DMS 273 (cell line): Measurements from ENCODE around the gene DNAH10.

ENCODE experiments used
- DNase-seq: peaks from one replicate; lab custom pipeline; 2025; ENCODE audit not compliant: unreplicated experiment; lab: John Stamatoyannopoulos, UW

DNAH10 gene

GRCh38 chr12:123929946-123930583 lies 168.0 kb downstream of the DNAH10 start:
- DNase-seq: no peak

DNA sequence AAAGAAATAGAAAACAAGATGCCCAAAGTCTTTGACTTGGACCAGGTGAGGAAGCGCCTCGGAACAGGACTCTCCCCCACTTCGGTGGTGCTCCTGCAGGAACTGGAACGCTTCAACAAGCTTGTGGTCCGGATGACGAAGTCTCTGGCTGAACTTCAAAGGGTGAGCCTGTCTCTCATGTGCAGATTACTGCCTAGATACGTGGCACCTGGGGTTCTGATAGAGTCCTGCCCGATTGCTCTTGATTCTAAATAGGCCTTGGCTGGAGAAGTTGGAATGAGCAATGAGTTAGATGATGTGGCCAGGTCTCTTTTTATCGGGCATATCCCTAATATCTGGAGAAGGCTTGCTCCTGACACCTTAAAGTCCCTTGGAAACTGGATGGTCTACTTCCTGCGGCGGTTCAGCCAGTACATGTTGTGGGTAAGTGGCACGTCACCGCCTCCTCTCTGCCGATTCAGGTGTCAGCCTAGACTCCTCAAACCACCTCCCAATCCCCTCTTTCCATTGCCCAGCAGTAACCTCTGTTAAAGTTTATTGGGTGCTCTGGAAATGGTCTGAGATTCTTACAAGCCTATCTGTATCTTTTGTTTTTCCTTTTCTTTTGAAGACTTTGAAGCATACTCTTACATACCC lies 169.7 kb downstream of the DNAH10 start:
- DNase-seq: no peak

DNA sequence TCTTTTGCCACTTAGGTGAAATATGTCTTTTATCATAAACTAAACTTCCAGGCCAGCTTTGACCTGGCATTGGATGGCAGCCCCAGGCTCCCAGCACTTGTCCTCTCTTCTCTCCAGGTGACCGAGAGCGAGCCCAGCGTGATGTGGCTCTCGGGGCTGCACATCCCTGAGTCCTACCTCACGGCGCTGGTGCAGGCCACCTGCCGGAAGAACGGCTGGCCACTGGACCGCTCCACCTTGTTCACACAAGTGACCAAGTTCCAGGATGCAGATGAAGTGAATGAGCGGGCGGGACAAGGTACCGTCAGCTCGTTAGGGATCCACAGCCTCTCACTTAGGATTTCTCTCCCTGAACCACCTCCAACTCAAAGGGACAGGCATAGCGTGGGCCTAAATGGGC lies 171.1 kb downstream of the DNAH10 start:
- no peak for DNase-seq

DNA sequence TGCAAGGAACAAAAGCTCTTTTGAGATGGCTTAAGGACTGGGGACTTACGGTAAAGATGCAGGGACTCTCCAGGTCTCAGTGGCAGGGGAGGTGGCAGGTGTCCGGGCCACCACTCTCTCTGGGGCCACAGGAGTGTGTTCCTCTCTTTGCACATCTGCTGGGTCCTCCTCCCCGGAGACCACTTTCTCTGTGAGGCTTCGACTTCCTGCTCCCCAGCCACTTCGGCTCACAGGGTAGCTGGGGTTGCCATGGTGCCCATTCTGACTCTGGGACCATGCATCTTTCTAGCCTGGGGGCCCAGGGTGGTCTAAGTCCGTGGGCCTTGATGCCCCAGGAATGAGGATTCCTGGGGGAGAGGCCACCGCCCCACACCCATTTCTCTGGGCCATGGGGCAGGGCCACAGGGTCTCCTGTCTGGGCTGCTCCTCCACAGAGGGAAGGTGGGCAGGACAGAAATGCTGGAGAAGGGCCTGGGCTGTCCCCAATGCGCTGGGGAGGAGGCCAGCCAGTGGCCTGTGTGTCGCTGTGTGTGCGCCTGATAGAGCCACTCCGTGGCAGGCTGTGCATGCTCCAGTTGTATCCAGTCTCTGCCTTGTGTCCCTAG lies 172.0 kb downstream of the DNAH10 start:
- no peak for DNase-seq

DNA sequence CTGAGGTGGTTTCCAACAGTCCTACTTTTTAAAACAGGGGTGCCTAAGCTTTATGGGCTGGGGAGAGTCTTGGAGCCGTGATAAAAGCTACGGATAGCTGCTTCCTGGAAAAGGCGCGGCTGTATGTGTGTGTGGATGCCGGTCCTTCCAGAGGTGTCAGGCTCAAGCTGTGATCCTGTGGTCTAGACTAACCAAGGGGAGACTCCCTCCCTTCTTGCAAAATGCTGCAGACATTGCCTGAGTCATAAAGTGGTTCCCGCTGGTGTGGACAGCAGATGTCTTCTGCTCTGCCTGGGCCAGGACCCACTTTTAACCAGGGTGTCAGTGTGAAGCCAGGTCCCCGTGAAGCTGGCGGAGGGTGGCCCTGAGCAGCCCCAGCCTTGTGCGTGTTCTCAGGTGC lies 172.7 kb downstream of the DNAH10 start:
- DNase-seq: no peak

DNA sequence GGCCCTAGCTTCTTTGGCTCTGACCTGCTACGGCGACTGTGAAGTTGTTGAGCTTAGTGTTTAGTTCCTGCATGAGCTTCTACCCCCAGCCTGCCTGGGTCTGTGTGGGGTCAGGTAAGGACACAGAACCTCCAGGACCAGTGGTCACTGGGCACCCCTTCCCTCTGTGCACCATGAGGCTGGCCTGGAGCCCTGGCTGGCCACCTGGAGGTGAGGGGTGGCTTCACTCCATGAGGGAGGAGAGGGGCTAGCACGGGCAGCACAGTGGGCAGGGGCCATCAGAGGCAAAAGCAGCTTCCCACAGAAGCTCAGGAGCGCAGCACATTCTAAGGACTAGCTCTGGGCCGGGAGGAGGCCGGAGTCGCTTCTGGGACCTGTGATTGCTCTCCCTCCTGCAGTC lies 173.9 kb downstream of the DNAH10 start:
- DNase-seq: no peak

GRCh38 chr12:123936471-123936870 lies 174.4 kb downstream of the DNAH10 start:
- no peak for DNase-seq

DNA sequence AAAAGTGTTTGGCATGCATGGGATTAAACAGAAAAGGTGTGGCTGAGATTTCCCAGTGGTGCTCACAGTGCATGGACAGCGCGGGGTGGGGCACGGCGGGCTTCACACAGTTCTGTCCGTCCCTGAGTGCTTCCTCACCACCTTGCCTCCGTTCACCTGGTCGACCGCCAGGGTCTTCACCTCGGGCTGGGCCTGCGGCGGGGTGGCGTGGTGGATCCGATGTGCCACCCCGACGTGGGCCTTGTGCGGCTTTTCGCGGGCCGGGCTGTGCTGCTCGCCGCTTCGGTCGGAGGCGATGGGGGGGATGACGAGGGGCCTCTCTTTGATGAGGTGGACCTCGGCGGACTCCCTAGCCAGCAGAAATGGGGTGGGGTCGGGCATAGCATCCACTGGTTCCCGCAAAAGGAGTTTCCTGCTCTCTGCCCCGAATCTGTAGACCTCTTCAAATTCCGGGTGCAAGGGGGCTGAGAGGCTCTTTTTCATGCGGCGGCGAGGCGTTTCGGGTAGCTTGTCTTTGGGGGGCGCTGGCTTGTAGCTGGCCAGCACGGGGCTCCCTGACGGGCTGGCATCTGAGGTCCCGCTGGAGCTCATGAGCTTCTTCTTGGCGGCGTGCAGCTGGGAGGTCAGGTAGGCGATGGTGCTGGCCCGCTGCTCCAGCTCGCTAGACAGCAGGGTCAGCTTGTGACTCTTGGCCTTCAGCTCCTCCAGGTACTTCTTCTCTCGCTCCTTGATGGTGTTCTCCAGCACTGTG lies 175.0 kb downstream of the DNAH10 start:
- DNase-seq: no peak

- DNase-seq: no peak
These were observed 175.8 kb downstream of the DNAH10 start for GRCh38 chr12:123937707-123938591.

- DNase-seq: peak; percentile 6
These were observed 176.8 kb downstream of the DNAH10 start for GRCh38 chr12:123938679-123939480.

DNA sequence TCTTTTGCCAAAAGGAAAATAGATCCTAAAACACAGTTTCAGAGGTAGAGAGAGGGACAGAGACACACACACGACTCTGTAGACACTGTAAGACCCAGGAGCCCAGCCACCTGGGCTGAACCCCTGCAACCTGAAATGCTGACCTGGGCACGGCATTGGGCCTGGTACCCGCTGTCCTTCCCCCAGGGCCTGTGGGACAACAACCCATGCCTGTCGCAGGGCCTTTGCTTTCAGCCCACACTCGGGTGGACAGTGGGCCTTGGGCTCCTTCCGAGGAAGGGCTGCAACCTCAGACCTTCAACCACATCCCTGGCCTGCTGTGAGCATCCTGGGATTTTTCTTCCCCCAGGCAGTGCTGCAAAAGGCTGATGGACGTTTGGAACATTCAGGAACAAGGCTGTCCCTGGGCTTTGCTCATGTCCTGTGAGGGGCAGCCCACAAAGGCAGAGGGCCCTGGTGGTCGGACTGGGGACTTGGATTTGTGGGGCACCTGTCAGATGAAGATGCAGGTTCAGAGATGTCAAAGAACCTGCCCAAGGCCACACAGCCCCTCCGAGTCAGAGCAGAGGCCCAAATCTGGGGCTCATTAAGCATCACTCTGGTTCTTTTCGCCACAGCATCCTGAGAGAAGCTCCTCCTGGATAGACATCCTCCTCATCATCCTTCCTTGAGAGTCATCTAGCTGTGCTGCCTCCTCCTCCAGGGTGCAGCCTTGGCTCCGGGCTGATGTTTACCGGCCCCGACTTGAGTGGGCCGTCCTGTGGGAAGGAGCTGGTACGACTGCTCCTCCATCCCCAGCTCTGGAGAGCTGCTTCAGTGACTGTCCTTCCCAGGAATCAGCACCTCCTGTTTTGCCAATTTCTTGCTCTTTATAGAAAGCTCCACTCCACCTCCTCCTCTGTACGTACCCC lies 177.9 kb downstream of the DNAH10 start:
- DNase-seq: no peak

GRCh38 chr12:123940627-123940966 lies 178.5 kb downstream of the DNAH10 start:
- no peak for DNase-seq

- no peak for DNase-seq
These were observed 178.9 kb downstream of the DNAH10 start for GRCh38 chr12:123941000-123941399.

DNA sequence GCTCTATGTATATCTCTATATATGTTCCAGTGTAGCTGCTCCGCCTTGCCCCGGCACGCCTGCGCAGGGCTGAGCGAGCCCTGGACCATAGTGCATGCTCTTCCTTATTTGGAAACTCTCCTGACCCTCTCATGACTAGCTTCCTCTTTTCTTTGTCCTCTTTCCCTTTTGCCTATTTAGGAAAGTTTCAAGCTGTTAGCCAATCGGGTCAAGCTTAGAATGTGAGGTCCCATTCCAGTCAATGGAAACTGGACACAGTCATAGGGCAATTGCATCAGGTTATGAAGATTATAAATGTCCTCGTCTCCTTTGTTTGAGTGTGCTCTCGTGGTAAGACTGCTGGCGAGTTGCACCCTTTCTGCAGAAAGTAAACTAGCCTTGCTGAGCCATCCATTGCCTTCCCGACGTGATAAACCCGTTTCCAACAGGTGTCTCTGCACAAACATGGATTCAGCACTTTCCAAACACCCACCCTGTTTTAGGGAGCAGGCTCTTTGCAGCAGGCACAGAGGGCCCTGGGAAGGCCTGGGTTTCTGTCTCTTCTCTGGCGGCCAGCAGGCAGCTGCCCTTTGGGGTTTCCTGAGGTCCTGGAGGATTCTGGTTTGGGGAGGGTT lies 179.6 kb downstream of the DNAH10 start:
- no peak for DNase-seq

- DNase-seq: no peak
These were observed 180.1 kb downstream of the DNAH10 start for GRCh38 chr12:123942238-123942653.

GRCh38 chr12:123942911-123943648 lies 181.0 kb downstream of the DNAH10 start:
- DNase-seq: no peak

GRCh38 chr12:123943816-123944215 lies 181.7 kb downstream of the DNAH10 start:
- peak; percentile 45 for DNase-seq

DNA sequence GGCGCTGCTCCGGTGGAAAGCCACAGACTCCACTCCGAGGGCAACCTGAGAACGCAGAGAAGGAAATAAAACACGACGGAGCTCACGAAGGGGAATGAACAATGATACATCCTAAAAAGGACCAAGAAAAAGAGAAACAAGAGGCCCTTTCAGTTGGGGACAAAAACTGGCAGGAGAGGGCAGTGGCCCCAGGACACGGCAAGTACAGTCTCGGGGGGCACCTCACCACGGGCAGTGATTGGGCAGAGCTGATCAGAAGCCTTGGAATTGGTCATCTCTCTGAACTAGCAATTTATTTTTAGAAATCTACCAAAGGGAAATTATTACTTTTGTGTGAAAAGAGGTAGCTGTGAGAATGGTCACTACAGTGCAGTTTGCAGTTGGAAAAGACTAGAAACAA lies 182.6 kb downstream of the DNAH10 start:
- no peak for DNase-seq
